HG03521 (cell line): Measurements from ENCODE around the gene PTMA.
"Not testable (repeated sequence)": the region's sequence is repeated elsewhere in the genome, so short reads cannot be mapped to it uniquely, and the experiment has no call there.

Experiments used
- ATAC-seq: cut with Tn5 transposase; IDR thresholded peaks from one replicate; pipeline ENCODE4 v1.9.1; 2021; ENCODE audit warnings: mild to moderate bottlenecking, moderate library complexity; ENCODE audit not compliant: unreplicated experiment

The PTMA gene

DNA sequence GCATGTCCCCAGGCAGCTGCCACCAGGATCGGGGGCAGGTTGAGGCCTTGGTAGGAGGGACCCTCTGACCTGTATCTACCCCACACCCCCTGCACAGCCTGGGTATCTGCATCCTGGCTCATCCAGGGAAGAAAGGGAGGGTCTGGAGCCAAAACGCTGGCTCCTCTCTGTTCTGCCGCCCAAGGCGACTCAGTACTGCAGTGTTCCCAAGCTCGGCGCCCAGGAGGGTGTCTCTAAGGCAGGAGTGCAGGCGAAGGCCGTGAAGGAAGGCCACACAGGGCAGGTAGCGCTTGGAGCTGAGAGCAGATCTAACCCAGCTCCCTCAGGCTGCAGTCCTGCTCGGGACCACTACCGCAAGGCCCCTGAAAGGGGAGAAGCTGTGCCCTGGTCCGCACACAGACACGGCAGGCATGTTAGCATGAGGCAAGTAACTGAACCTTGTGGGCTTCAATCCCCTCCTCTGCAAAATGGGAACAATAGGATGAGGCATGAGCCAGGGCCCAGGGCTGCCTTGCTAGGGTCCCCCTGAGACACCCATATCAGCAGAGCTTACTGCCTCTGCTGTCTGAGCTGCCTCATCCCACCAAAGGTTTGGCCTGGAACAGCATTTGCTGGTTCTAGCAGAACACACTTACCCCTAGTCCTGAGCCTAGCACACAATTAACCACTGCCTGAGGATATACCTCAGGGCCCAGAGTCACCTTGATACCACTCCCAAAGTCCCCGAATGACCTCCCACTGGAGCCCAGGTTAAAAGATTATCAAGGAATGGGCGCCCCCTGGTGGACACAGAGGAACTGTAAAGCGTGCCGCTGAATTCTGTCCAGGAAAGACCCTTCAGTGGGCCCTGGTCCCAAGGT lies 6.5 kb downstream of the PTMA start:
- ATAC-seq = no peak

DNA sequence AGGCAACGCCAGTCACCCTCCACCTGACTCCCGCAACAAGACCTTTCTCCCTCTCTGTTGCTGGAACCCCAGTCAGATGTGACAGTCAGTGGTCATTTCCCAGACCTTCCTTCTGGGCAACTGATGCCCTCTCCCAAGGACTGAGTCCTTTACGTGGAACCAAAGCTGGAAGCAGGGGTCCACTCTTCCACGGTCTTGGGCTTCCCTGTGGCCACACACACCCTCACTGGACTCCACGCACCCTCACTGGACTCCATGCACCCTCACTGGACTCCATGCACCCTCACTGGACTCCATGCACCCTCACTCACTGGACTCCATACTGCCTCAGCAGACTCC lies 7.1 kb downstream of the PTMA start:
- no peak for ATAC-seq

DNA sequence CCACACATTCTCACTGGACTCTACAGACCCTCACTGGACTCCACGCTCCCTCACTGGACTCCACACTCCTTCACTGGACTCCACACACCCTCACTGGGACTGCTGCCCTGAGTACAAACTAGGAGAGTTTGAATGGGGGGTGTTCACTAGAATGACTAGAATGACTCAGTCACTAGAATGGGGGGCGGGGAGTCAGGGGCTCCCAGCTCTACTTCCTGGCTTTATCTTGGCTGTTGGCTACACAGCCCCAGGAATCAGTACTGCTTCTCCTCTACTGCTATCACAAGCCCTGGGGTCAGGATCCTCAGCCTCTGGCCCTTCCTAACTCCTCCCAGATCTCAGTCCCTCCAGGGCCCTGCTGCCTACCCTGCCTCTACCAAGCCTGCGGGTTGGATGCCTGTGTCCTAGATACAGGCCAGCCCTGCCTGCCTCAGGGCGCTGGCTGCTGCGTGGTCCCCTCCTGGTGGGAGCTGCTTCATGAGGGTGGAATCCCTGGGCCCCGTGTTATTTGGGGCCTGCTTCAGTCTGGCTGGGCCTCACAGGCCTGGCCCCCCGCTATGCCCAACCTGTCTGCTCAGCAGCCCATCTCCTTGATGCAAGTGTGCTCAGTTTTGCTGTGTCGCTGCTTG lies 7.8 kb downstream of the PTMA start:
- ATAC-seq = no peak

GRCh38 chr2:231716666-231717280 lies 8.4 kb downstream of the PTMA start:
- ATAC-seq = no peak

- no peak for ATAC-seq
Observed at GRCh38 chr2:231717281-231718171, 9.2 kb downstream of the PTMA start.

DNA sequence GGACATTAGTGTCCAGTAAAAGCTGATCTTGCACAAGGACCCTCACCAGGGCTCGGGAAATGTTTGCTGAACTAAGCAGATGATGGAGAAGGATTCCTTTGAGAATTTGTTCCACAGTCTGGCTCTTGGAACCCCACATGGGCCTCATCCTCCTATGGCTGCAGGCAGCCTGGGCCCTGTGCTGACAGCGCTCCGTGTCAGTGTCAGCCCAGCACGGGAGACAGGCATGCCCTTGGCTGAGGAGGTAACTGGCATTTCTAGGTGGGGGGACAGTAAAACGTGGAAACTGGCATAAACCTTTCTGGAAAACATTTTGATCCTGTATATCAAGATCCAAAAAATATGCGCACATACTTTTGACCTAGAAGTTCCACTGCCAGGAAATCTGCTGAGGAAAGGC lies 10.5 kb downstream of the PTMA start:
- no peak for ATAC-seq

DNA sequence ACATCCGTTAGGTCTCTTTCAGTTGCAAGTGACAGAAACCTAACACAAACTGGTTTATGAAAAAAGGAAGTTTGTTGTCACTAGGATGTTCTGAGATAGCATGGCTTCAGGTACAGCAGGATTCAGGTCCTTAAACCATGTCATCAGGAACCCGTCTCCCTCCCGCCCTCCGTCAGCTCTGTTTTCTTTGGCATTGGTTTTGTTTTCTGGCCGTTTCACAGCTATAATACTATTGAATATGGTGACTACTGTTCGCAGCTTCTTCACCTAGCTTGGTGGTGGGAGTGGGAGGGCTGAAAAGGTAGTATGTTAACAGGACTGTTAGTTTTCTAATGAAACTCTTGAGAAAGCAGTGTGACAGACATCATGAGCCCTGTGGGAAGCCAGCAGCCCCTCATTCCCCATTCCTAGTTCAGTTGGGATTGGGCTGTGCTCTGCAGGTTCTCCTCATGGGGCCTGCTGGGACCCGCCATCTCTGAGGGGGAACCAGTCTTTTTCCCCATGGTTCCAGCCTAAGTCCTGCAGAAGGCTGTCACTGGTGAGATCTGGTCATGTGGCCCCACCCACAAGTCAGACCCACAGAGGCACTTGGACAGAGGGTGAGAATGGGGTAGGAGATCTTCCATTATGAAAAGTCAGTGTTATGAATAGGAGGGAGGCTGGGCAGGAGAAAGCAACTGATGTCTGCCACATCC lies 12.1 kb downstream of the PTMA start:
- ATAC-seq = no peak

DNA sequence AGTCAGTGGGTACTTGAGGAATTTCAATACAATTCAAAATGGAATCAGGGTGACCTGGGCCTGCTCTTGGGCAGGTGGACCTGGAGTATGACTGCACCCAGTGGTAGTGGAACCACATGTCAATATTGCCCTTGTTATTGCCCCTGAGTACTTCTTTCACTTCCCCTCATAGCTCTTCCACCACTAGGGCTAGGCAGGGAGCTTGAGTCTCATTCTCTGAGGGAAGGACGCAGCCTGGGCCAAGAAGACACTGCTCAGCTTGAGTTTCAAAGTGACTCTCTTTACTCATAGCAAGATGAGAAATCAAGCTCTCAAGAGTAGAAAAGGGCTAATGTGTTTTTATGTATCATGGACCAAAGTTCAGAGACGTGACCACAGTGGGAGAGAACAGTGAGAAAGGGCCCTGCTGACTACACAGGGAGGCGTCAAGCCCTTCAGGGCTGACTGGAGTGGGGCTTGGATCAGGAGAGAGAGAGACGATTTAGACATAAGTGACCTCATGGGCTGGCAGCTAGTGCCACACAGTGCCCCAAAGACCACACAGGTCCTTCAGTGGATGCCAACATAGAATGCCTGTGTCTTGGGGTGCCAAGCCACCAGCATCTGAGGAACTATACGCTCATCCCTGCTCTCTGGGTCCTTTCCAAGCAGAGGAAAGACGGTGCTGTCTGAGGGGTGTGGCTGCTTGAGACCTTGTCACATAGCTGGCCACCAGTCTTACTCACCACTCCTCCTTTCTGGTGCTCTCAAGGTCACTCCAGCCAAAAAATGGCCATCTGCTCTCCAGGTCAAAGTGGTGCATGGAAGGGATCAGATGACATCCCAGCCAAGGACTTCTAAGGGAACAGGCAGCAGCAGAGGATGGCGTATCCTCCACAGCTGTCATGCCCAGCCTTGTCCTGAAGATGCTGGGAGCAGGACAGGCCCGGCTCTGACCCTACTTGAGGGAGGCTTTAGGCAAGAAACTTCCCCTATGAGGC lies 13.0 kb downstream of the PTMA start:
- ATAC-seq = peak; percentile 56

DNA sequence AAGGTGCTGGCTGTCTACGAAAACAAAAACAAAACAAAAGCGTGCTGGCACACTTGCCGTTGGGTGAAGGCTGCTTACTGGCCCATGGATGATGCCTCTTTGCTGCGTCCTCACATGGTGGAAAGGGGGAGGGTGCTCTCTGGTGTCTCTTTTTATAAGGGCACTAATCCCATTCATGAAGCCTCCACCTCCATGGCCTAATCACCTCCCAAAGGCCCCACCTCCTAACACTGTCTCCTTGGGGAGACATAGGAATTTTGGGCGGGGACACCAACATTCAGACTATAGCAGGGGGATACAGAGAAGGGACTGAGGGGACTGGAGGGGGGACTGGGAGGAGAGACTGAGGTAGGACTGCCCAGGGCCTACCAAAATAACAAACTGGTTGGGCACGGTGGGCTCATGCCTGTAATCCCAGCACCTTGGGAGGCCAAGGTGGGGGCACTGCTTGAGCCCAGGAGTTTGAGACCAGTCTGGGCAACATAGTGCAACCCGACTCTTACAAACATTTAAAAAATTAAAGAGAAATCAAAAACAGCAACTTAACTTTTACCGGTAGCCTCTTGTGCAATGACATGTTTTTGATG lies 14.5 kb downstream of the PTMA start:
- no peak for ATAC-seq

DNA sequence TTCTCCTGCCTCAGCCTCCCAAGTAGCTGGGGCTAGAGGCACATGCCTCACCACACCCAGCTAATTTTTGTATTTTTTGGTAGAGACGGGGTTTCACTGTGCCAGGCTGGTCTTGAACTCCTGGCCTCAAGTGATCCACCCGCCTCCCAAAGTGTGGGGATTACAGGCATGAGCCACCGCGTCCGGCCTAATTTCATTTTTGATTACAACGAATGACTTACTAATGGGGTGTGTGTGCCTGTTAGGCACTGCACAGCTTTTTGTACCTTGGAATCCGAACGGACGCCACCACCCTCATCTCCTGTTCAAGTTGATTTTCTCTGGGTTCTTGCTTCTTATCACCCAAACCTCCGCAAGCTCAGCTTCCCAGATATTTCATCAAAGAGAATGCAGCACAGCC lies 17.2 kb downstream of the PTMA start:
- ATAC-seq = no peak

DNA sequence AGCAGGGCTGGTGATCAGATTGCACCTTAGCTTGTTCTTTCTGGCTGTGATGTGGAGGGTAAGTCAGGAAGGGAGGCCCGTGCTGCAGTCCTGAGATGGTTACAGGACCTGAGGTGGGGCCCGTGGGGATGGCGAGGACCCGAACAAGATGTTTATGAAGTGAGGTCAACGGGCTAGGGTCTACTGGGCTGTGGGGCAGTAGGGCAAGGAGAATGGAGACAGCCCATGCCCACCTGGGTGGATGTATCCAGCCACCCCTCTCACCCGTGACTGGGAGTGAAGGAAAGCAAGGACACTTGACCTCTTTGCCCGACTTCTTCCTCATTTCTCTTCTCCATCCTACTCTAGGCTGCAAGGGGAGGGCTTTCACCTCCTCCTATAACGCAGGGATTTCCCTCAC lies 18.0 kb downstream of the PTMA start:
- ATAC-seq = no peak

- ATAC-seq = no peak
Observed at GRCh38 chr2:231727621-231728020, 19.3 kb downstream of the PTMA start.

GRCh38 chr2:231732604-231733003 lies 24.3 kb downstream of the PTMA start:
- no peak for ATAC-seq

DNA sequence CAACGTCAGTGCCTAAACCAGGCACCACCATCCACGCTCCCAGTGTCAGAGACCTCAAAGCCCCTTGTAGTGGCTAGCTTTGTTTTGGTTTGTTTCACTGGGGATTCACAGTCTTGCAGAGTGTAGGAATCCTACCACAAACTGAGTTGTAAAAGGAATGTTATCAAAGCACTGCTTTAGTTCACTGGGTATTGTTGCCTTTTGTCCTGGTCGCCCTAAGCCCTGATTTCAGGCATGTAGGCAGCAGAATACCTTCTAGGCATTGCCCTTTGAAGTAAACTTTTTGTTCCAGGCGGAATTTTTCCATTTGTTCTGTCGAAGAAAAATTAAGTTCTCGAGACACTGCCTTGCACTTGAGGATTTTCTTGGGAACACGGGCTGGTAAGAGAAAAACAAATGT lies 29.4 kb downstream of the PTMA start:
- no peak for ATAC-seq

DNA sequence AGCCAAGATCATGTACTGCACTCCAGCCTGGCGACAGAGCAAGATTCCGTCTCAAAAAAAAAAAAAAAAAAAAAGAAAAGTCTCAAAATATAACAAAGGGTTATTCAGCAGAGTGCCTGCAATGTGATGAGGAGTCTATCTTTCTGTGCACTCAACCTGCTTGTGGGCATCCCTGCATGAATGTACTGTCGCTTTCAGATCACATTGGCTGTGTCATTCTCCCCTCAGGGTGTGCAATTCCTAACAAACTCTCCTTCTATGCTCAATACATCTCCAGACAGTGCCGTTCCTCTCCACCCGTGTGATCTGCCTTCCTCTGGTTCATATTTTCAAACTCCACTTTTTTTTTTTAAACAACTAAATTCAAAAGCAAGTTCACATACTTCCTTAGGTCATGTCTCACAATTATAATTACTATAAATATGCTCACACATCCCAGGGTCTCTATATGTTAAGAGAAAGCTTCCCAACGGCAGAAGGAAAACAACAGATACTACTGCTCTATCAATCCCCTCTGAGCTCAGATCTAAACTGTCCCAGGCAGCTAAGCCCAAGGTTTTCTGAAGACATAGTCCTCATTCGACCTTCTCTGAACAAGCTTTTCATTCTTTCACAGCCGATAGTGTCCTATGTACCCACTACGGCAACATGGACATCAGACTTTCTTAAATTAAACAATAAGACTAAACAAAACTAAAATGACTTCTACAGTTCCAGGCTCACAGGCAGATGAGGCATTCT lies 35.2 kb downstream of the PTMA start:
- ATAC-seq = no peak

GRCh38 chr2:231745303-231746038 lies 37.1 kb downstream of the PTMA start:
- ATAC-seq = no peak

GRCh38 chr2:231748153-231748896 lies 40.0 kb downstream of the PTMA start:
- ATAC-seq = not testable (repeated sequence)
